Hepatocyte (in vitro differentiated cells): Measurements from ENCODE around the gene ANKRD10. TPM values are rescaled to one million over a fixed set of nuclear protein-coding genes. Genes with fewer than 3 reads are reported as not detected.

ENCODE experiments used
- DNase-seq: peaks from one replicate; pipeline ENCODE4 v3.0.0-alpha.2; 2016; ENCODE audit warnings: low spot score
- H2AFZ ChIP-seq: fragments of 200-600 bp; sonication (generic); 2 replicates; pipeline ENCODE4 v1.6.0; 2016; ENCODE audit warnings: antibody characterized with exemption, mild to moderate bottlenecking
- H3K27ac ChIP-seq: fragments of 200-600 bp; sonication (generic); 2 replicates; pipeline ENCODE4 v1.5.1; 2016; ENCODE audit warnings: mild to moderate bottlenecking
- H3K27me3 ChIP-seq: fragments of 200-600 bp; sonication (generic); 2 replicates; pipeline ENCODE4 v1.6.1; 2016
- H3K36me3 ChIP-seq: fragments of 200-600 bp; sonication (generic); replicated peaks from 2 replicates; pipeline ENCODE4 v1.5.1; 2016; ENCODE audit warnings: low read depth; ENCODE audit not compliant: insufficient read depth
- H3K4me1 ChIP-seq: fragments of 200-600 bp; sonication (generic); 2 replicates; pipeline ENCODE4 v1.5.1; 2016; ENCODE audit warnings: mild to moderate bottlenecking, moderate library complexity; ENCODE audit not compliant: insufficient read depth
- H3K4me2 ChIP-seq: fragments of 200-600 bp; sonication (generic); 2 replicates; pipeline ENCODE4 v1.6.0; 2016
- H3K4me3 ChIP-seq: fragments of 200-600 bp; sonication (generic); 2 replicates; pipeline ENCODE4 v1.5.1; 2016; ENCODE audit warnings: mild to moderate bottlenecking
- H3K79me2 ChIP-seq: fragments of 200-600 bp; sonication (generic); 2 replicates; pipeline ENCODE4 v1.6.0; 2017; ENCODE audit warnings: mild to moderate bottlenecking
- H3K9me2 ChIP-seq: fragments of 200-600 bp; sonication (generic); replicated peaks from 2 replicates; pipeline ENCODE4 v1.6.0; 2017; ENCODE audit warnings: mild to moderate bottlenecking; ENCODE audit not compliant: insufficient read depth
- H3K9me3 ChIP-seq: fragments of 200-600 bp; sonication (generic); 2 replicates; pipeline ENCODE4 v1.5.1; 2016; ENCODE audit warnings: low read depth, mild to moderate bottlenecking
- H4K20me1 ChIP-seq: fragments of 200-600 bp; sonication (generic); 2 replicates; pipeline ENCODE4 v1.6.0; 2016; ENCODE audit warnings: mild to moderate bottlenecking; ENCODE audit not compliant: insufficient read depth, poor library complexity, severe bottlenecking
- CTCF ChIP-seq: fragments of 200-600 bp; sonication (generic); IDR thresholded peaks from 2 replicates; pipeline ENCODE4 v1.5.1; 2016; ENCODE audit warnings: antibody characterized with exemption, mild to moderate bottlenecking; ENCODE audit not compliant: poor library complexity
- EZH2 ChIP-seq: fragments of 200-600 bp; sonication (generic); IDR thresholded peaks from 2 replicates; pipeline ENCODE4 v1.6.1; 2016; ENCODE audit warnings: antibody characterized with exemption, mild to moderate bottlenecking, borderline replicate concordance
- EZH2phosphoT487 ChIP-seq: fragments of 200-600 bp; sonication (generic); IDR thresholded peaks from one replicate; pipeline ENCODE4 v1.6.1; 2018; ENCODE audit warnings: antibody characterized with exemption, mild to moderate bottlenecking, low read depth, moderate library complexity; ENCODE audit not compliant: unreplicated experiment, severe bottlenecking
- WGBS: methylation state at CpG from one replicate; pipeline ENCODE4 v1.1.6; 2016; ENCODE audit warnings: low lambda C conversion rate; ENCODE audit errors: missing lambda C conversion rate; 5-methylcytosine and 5-hydroxymethylcytosine counted together
- polyA plus RNA-seq: library from polyadenylated mRNA; unstranded; fragments of >200 nt; fragmentation: Nextera tagmentation; extraction: Ambion mirVana; gene quantifications from 2 replicates; pipeline ENCODE4 v1.2.1, GENCODE V29; 2016
- total RNA-seq: library from RNA; depleted of rRNA; stranded (reverse); fragments of >200 nt; gene quantifications from 2 replicates; pipeline ENCODE4 v1.2.3, GENCODE V29; 2014

The ANKRD10 gene
- total and polyA plus RNA-seq, 2 experiments from 2014 or later, result 104 to 143 TPM

- Histone ChIP-seq H3K4me3 (no peak overlapping the region), H3K4me1 (peaks cover 8% of the 10 kb centered on the region), H4K20me1 (no peaks in the 10 kb centered on the region), H3K27ac (no peak overlapping the region), H3K9me2 (no peaks in the 10 kb centered on the region), H3K4me2 (no peak overlapping the region), H3K9me3 (no peaks in the 10 kb centered on the region), H3K36me3 (no peaks in the 10 kb centered on the region), H3K27me3 (no peaks in the 10 kb centered on the region), H2AFZ (no peak overlapping the region), H3K79me2 (no peaks in the 10 kb centered on the region)
- TF ChIP-seq CTCF (no peak), EZH2 (no peak), EZH2phosphoT487 (no peak)
- WGBS, result 84% methylated on average over 7 of the region's 8 CpGs
- DNase-seq, result no peak
Measured at GRCh38 chr13:110950819-110951570, 36.1 kb upstream of the ANKRD10 start.

GRCh38 chr13:110950356-110950755 lies 35.5 kb upstream of the ANKRD10 start:
- H2AFZ ChIP-seq, result no peak overlapping the region
- H3K36me3 ChIP-seq, result no peaks in the 10 kb centered on the region
- H3K27me3 ChIP-seq, result no peaks in the 10 kb centered on the region
- 90% methylated on average over 8 of the region's 8 CpGs for WGBS
- H3K4me2 ChIP-seq, result no peak overlapping the region
- no peaks in the 10 kb centered on the region for H3K9me2 ChIP-seq
- H3K4me1 ChIP-seq, result peaks cover 5% of the 10 kb centered on the region
- H3K79me2 ChIP-seq, result no peaks in the 10 kb centered on the region
- H3K4me3 ChIP-seq, result no peak overlapping the region
- no peak overlapping the region for H3K27ac ChIP-seq
- DNase-seq, result no peak
- no peaks in the 10 kb centered on the region for H3K9me3 ChIP-seq
- no peak for TF ChIP-seq CTCF
- TF ChIP-seq EZH2phosphoT487, result no peak
- no peak for TF ChIP-seq EZH2
- no peaks in the 10 kb centered on the region for H4K20me1 ChIP-seq

- Histone ChIP-seq H3K36me3 (no peaks in the 10 kb centered on the region), H3K9me3 (no peaks in the 10 kb centered on the region), H3K4me1 (peaks cover 2% of the 10 kb centered on the region), H2AFZ (no peak overlapping the region), H3K9me2 (no peaks in the 10 kb centered on the region), H3K27ac (no peak overlapping the region), H3K4me3 (no peak overlapping the region), H4K20me1 (no peaks in the 10 kb centered on the region), H3K79me2 (no peaks in the 10 kb centered on the region), H3K4me2 (no peak overlapping the region), H3K27me3 (no peaks in the 10 kb centered on the region)
- 88% methylated on average over 4 of the region's 4 CpGs for WGBS
- TF ChIP-seq EZH2, result no peak
- TF ChIP-seq EZH2phosphoT487, result no peak
- no peak for TF ChIP-seq CTCF
- DNase-seq, result no peak
Measured at GRCh38 chr13:110949628-110950027, 34.8 kb upstream of the ANKRD10 start.
